Activated CD8-positive, alpha-beta memory T cell treated with anti-CD3 and anti-CD28 coated beads, Interleukin-2, amount 50 U/mL, for 1 hour (primary cell): ENCODE data around the gene SYPL2.

Source experiments
- DNase-seq: peaks from one replicate; pipeline ENCODE4 v3.0.0-alpha.2; 2020; ENCODE audit errors: extremely low read depth

Gene SYPL2

DNA sequence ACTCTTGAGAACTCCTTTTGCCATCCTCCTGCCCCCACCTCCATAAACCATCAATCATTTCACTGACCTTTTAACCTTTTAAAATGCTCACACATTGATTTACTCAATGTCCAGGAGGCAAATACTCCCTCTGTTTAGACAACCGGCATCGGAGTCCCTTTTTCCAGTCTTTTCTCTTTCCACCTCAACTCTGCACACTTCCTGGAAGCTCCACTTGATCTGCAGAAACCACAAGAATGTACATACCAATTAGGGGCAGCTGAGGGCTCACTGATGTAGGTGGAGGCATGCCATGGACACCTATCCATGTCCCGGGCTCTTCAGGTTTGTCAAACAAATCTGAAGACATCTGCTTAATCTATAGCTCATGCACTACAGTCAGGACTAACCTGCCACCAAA lies 48.5 kb downstream of the SYPL2 start:
- no peak for DNase-seq

DNA sequence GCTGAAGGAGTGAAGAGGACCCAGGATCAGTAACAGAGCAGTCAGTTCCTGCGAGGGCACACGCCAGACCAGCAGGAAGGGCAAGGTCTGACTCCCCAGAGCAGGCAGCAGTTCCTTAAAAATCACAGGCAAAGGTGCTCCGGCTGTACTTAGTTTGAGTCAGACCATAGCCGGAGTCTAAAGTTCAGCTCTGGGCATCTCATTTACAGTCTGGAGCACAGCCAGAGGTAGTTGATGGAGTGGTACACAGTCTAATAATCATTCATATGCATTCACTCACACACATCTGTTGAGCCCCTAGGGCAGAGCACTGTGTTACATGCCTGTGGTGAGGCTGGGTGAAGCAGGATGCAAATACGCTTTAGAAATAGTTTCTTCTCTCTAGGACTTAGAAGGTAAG lies 50.5 kb downstream of the SYPL2 start:
- no peak for DNase-seq

DNA sequence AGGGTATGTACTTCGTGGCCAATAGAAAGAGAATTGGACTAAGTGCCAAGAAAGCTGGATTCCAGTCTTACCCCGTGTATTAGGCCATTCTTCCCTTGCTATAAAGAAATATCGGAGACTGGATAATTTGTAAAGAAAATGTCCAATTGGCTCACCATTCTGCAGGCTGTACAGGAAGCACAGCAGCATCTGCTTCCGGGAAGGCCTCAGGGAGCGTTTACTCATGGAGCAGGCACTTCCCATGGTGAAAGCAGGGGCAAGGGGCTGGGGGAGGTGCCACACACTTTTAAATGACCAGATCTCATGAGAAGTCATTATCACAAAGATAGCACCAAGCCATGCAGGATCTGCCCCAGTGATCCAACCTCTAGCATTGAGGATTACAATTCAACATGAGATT lies 51.0 kb downstream of the SYPL2 start:
- no peak for DNase-seq

DNA sequence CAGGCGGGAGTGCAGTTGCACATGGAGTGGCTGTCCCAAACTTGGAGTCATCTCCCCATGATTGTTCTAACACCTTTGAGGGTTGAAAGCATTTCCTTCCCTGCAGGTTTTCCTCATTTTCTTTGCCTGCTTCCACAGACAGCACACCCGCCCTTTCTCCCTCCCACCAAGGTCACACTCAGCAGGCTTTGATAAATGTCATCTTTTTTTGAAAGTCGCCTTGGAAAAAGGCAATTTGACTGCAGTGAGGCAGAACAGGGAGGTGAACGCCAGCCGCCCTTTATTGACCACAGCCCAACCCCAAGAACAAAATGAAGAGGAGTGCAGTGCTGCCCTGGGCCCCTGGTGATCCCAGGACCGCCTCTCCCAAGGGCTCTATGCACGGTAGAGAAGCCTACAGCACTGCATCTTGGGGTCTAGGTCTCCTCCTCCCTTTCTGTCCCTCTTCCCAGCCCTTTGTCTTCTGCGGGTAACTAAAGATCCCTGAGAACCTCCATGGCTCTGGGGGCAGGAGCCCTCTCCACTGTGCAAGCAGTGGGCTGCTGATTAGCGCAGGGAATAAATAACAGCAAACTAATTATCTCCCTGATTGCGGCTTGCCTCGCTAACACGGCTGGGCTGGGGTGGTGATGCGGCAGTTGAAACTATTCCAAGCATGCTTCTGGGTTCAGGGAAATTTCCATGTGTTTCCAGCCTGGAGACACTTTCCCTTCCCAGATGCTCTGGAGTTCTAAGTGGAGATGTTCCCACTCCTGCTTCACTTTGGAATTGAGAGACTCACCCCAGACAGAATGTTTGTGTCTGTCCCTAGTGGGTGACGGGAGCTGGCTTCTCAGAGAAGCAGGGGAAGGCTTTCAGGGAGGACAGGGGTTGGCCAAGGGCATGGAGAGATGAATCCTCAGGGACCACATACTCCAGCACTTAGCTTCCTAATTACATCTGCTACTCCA lies 54.9 kb downstream of the SYPL2 start:
- no peak for DNase-seq

DNA sequence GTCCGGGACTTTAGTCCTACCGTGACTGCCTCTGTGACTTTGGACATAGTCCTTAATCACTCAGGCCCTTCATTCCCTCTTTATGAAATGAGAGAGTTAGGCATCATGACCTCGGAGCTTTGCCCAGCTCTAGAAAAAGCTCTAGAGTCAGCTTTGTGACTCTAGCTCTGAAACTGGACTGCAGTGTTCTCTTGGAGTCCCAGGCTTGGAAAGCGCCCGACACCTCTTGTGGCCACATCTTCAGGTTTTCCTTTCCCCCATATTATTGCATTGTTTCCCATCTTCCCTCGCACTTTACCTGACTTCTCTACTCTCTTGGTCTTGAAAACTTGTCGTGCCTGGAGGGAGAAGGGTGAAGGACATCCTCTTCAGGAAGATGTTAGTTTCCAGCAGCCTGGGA lies 55.7 kb downstream of the SYPL2 start:
- DNase-seq = no peak

DNA sequence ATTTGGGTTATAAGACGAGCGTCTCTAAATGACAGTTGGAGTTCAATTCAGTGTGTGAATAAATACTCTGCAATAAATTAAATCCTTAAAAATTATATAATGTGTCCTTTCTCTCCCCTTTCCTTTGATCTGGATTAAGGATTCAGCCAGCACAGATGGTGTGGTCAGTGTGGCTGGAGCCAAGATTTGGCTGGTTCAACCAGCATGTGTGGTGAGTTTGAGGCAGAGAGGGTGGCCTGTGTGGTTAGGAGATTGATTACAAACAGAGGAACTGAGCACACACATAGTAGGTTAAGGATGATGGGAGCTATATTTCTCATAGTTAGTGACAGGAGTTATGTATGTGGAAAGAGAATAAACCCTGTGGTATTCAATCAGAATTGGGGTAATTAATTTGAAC lies 57.4 kb downstream of the SYPL2 start:
- DNase-seq = no peak

DNA sequence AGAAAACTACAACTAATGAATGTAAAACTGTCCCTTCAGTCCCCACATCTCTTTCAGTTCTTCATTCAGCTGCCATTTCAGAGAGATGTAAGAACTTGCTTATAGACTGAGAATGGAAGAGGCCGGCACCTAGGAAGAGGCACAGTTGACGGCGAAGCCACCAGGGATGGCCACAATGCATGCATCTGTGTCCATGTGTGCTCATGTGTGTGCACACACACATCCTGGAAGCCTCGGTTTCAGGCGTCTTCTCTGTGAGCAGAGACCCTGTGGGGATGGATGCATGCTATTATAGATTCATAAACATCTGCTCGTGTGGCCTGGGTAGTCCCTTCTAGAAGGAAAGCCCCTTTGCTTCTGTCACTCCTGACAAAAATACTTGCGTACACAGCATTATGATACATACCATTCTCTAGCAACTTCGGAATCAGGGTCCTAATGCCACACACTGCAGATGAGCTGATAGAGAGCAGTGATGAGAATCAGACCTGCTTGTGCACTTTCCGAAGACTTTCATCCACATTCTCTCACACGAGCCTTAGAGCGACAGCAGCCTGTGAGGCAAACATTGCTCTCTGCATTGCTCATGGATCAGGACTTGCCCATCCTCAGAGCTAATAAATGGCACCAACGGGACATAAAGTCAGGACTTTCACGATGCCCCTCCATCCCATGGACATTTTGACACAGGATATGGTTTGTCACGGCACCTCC lies 60.9 kb downstream of the SYPL2 start:
- no peak for DNase-seq

DNA sequence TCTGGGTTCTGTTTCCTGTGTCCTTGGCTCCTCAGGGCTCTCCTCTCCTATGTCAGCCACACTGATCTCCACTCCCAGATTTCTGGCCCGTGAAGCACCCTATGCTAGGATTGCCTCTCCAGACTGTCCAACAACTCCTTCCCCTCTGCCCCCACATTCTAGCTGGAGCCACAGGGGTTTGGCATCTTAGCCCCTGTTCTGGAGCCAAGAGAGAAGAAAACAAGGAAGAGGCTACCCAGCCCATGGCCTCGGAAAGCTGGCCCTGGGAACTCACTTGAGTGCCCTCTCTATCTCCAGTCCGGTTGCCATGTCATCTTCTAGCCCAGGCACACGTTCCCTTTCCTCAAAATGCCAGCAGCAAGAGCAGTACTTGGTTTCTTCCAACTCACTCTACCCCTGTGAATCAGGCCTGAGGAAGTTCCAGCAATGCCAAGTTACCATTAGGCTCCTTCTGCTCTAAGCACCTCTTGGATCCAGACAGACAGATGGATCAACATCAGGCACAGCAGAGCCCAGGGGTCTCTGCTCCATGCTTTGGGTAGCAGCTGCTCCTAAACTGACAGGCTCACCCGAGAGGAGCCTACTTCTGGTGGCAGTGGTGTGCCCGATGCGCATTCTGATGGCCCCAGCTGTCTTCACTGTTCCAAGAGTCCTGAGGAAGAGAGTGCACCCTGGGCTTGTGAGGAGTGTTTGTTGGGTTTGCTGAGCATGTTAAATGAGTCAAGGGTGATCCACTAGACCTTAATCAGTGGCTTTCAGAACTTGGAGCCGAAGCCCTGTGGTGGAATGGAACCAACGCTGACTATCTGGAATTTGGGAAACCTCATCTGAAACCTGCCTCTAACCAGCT lies 61.7 kb downstream of the SYPL2 start:
- no peak for DNase-seq

DNA sequence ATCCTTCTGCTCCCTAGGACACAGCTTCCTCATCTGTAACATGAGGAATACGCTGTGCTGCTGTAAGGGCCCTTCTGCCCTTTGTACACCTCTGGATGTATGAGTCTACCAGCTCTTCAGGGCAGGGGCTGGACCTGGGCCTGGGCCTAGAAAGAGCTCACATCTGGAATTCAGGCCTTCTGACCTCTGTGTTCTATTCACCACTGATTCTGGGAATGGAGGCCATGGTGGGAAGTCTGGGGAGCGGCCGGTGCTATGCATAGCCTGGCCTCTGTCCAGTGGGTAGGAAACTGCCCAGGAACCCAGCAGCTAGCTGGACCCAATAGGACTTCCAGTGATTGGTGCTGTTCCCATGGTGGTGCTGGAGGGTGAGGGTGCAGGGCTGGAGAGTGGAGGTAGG lies 62.4 kb downstream of the SYPL2 start:
- DNase-seq = no peak

DNA sequence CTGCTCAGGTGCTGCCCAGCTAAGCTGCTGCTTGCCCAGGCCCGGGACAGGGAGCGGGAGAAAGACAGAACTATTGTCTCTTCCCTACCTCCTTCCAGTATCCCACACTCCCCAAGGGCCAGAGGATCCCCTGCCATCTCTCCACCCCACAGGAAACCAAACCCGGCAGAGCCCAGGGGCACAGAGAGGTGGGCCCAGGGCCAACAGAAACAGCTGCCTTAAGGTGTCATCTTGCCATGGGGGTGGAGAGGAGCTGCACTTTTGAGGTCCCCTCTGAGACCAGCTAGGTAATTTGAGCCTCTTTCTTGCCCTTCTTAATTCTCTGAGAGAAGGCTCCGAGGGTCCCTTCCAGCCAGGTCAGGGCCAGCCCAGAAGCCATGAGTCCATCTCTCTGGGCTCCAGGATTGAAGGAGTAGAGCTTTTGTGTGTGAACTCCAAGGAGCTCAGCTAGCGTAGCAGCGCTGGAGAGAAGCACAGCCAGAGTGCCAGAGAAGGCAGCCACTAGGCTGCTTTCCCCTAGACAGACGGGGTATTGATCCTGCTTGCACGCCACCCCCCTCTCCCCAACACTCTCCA lies 63.6 kb downstream of the SYPL2 start:
- DNase-seq = no peak

DNA sequence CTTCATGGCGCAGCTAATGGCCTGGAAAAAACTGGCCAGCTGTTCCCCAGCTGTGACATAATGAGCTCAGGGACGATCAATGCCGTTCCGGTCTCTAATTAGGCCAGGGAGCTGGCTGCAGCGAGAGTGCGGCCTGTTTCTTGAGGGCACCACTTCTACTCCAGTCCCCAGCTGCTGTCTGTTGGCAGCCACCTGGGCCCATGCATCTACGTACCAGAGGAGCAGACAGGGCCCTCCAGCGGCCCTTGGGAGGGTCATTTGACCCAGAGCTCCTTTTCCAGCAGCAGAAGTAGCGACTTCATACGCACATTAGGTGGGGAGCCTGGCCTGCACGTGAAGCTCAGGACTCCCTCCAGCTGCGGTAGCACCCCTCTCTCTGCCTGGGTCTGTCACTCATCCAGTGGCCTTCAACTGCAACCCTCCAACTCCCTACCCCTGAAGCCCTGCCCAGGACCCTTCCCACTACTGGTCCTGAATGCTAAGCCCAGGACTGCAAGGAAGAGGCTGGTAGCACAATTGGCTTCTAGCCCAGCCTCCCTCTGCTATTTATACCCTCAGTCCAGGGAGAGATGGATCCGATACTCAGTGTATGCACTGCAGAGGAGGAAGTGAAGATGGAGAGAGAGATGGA lies 64.2 kb downstream of the SYPL2 start:
- DNase-seq = no peak

DNA sequence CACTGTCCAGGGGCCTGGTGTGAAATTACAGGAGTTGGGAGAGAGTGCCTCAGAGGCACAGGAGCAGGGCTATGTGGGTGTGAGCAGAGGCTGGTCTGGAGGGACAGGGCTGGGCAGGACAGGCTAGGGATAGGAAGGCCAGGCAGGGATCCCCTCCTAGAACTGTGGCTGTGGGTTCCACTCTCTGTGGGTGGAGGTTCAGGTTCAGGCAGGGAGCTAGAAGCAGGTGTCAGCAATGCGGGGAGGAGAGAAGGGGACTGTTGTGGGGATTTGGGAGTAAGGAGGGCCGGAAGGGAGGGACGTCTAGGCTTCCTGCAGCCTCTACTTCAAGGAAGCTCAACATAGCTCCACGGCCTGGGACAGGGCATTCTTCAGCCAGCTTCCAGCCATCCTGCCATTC lies 65.0 kb downstream of the SYPL2 start:
- DNase-seq = no peak
